GM12878 (cell line): ENCODE data around the gene OSBPL5. TPM values are rescaled to one million over a fixed set of nuclear protein-coding genes. Genes with fewer than 3 reads are reported as not detected.

Experiments
- CEBPZ ChIP-seq: fragments of 150-350 bp; IDR thresholded peaks from 2 replicates; pipeline ENCODE4 v1.6.1; 2016; ENCODE audit warnings: low read depth, low read length
- CREM ChIP-seq: IDR thresholded peaks from 2 replicates; pipeline ENCODE4 v1.6.1; 2014; ENCODE audit warnings: antibody characterized with exemption, low read depth
- ELK1 ChIP-seq: IDR thresholded peaks from 2 replicates; pipeline ENCODE4 v1.6.1; 2012; ENCODE audit warnings: low read depth, low read length, improper control_type of control experiment
- FOS ChIP-seq: IDR thresholded peaks from 3 replicates; pipeline ENCODE4 v1.6.1; 2011; ENCODE audit warnings: borderline replicate concordance; ENCODE audit not compliant: insufficient read length; ENCODE audit errors: extremely low read depth
- MTA3 ChIP-seq: IDR thresholded peaks from 2 replicates; pipeline ENCODE4 v1.6.1; 2012; ENCODE audit warnings: low read length, inconsistent platforms, borderline replicate concordance
- NFYA ChIP-seq: IDR thresholded peaks from 2 replicates; pipeline ENCODE4 v1.6.1; 2011; ENCODE audit warnings: low read depth, mild to moderate bottlenecking, low read length, improper control_type of control experiment, borderline replicate concordance
- PAX8 ChIP-seq: fragments of 450-650 bp; IDR thresholded peaks from 2 replicates; pipeline ENCODE4 v1.6.1; 2017; ENCODE audit warnings: mild to moderate bottlenecking, moderate library complexity
- POLR2A ChIP-seq: IDR thresholded peaks from 2 replicates; pipeline ENCODE4 v1.6.1; 2011; ENCODE audit warnings: low read depth, mild to moderate bottlenecking, low read length
- RB1 ChIP-seq: fragments of 450-650 bp; formaldehyde crosslinking; IDR thresholded peaks from 2 replicates; pipeline ENCODE4 v1.6.1; 2017; ENCODE audit warnings: mild to moderate bottlenecking, borderline replicate concordance
- ZNF274 ChIP-seq: IDR thresholded peaks from one replicate; pipeline ENCODE4 v1.8.0; 2011; ENCODE audit not compliant: insufficient read length, insufficient read depth
- polyA plus RNA-seq, 11 experiments: library from polyadenylated mRNA; depleted of rRNA in 4 of 11; unstranded in 6 of 11; stranded (reverse) in 5 of 11; fragments of >200 nt; fragmentation: Nextera tagmentation in 4 of 11; fragmentation: Illumina TruSeq in 1 of 11; extraction: Ambion mirVana in 4 of 11; extraction: Trizol in 1 of 11; gene quantifications; 1 replicate in 1 of 11; 2 replicates in 10 of 11; pipeline versions ENCODE4 v1.2.1 to v1.2.3, GENCODE V29; 2011 to 2016; ENCODE audit warnings: inconsistent platforms in 2 of 11, missing spikeins in 2 of 11, low read depth in 1 of 11
- total RNA-seq, 4 experiments: library from RNA; depleted of rRNA in 3 of 4; stranded (reverse); fragments of >200 nt in 3 of 4; fragmentation: Illumina TruSeq in 1 of 4; extraction: Trizol in 1 of 4; gene quantifications; 2 replicates each; pipeline versions ENCODE4 v1.2.1 to v1.2.3, GENCODE V29; 2013 to 2021

OSBPL5 gene
- total and polyA plus RNA-seq, 10 of the 15 experiments (the other 5 are each of a cell fraction or from before 2014, with no cell fraction given): not detected

DNA sequence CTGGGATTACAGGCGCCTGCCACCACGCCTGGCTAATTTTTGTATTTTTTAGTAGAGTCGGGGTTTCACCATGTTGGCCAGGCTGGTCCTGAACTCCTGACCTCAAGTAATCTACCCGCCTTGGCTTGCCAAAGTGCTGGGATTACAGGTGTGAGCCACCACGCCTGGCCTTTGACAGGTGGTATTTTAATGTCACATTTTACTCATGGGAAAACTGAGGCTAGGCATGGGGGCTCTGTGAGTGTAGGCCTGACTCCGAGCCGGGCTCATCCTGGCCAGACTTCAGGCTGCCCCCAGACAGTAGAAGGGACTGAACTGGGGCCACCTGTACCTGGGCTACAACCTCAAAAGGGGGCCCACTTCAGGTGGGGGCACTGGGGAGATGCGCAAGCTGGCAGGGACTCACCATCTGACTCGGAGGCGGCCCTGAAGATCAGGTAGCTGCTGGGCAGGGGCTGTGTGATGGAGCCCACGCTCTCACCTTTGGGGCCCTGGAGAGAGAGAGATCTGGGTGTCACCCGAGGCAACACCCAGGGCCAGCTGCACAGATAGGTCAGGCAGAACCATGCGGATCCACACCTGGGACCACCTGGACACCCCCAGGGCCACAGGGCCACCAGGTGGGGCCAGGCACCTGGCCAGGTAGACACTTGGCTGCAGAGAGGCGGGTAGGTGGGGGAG lies 45.8 kb downstream of the OSBPL5 start (continued):
- TF ChIP-seq CEBPZ (no peak), MTA3 (no peak), NFYA (no peak), PAX8 (no peak), ZNF274 (no peak), POLR2A (no peak), RB1 (no peak), ELK1 (no peak), FOS (no peak), CREM (no peak)
